GM18526 (cell line): Measurements from ENCODE around the gene ERCC8.

Experiments
- POLR2A ChIP-seq: IDR thresholded peaks from 3 replicates; pipeline ENCODE4 v1.6.1; 2011; ENCODE audit not compliant: insufficient read length; ENCODE audit errors: extremely low read depth

Gene ERCC8

GRCh38 chr5:60827201-60827600 is 117.7 kb downstream of the ERCC8 start:
- no peak for TF ChIP-seq POLR2A

GRCh38 chr5:60826653-60827052 is 118.2 kb downstream of the ERCC8 start:
- no peak for TF ChIP-seq POLR2A
